Measurements from ENCODE around the gene TOR1AIP2.
"Not testable (repeated sequence)": the region's sequence is repeated elsewhere in the genome, so short reads cannot be mapped to it uniquely, and the experiment has no call there.

TOR1AIP2 gene

DNA sequence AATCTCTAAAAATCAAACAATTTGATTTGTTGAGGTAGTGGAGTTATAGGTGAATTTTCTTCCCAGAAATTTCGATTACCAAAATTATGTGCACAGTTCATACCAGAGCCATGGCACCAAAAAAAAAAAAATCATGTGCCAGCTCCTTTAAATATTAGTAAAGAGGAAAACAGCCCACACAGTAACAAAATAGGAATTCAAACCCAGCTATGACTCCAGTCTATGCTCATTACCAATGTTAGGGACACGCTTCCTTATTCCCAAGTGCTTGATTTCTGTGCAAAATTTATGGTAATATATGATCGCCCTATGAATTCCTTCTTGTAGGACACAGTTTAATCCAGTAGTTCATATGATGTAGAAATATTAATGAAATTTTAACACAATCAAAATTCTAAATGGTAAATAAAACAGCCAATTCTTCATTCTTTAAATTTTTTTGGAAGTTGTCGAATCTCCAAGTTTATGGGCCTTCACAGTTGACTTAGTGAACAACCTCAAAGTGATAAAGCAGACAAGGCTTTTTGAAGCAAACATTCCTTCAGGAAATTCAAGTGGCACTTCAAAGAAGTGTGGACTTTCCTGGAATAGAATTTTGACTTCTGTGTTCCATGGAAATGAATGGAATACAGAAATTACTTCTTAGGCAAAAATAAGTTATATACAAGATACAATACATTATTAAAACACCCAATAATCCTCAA, 1.9 kb downstream of the TOR1AIP2 start:
- DNase-seq = no peak

GRCh38 chr1:179873438-179873851, 4.2 kb downstream of the TOR1AIP2 start:
- DNase-seq = no peak

DNA sequence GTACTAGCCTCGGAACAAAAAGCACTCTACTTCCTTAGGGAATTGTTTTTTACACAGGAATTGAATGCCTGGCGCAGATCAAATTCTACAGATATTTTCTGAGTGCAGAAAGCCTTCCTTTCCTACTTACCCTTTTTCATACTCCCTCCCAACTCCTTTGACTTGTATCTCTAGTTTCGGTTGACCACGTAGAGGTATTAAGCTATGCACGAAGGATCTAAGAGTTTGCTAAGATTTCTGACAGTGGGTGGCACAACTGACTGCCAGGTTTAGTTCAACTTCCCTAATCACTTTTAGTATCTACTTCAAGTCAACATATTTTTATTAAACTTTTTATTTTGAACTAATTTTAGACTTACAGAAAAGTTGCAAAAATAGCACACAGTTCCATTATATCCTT, 5.0 kb downstream of the TOR1AIP2 start:
- no peak for DNase-seq

- no peak for DNase-seq
Observed at GRCh38 chr1:179871940-179872339, 5.7 kb downstream of the TOR1AIP2 start.

- no peak for DNase-seq
Observed at GRCh38 chr1:179870870-179871269, 6.7 kb downstream of the TOR1AIP2 start.

GRCh38 chr1:179867493-179868330, 9.9 kb downstream of the TOR1AIP2 start:
- peak; percentile 22 for DNase-seq

GRCh38 chr1:179866616-179867015, 11.0 kb downstream of the TOR1AIP2 start:
- no peak for DNase-seq

GRCh38 chr1:179865377-179865776, 12.2 kb downstream of the TOR1AIP2 start:
- DNase-seq = no peak

- no peak for DNase-seq
Observed at GRCh38 chr1:179860652-179861051, 17.0 kb downstream of the TOR1AIP2 start.

DNA sequence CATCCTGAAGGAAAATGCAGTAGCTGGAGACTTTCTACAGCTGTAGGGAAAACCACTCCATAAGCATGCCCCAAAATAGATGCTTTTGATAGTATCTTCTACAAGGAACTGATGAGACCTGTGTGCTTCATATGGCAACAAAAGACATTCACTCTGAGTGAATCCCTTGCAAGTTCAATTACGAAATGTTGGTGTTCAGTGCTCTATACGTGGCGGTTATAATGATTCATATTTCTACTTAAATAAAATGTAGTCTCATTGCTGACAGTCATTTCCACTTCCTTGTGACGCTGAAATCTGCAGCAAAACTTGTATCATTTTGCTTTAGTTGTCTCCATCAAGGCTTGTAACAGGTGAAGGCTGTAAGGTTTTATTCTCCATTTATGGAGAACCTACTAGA, 20.6 kb downstream of the TOR1AIP2 start:
- no peak for DNase-seq

GRCh38 chr1:179856296-179856695, 21.3 kb downstream of the TOR1AIP2 start:
- no peak for DNase-seq

DNA sequence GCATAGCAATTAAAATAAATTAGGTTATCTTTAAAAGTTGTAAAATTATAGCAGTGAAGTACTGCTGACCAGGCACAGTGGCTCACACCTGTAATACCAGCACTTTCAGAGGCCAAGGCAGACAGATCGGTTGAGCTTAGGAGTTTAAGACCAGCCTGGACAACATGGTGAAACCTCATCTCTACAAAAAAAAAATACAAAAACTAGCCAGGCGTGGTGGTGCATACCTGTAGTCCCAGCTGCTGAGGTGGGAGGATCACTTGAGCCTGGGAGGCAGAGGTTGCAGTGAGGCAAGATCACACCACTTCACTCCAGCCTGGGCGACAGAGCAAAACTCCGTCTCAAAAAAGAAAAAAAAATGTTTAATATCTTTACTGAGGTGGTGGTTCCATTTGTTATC, 21.8 kb downstream of the TOR1AIP2 start:
- not testable (repeated sequence) for DNase-seq

DNA sequence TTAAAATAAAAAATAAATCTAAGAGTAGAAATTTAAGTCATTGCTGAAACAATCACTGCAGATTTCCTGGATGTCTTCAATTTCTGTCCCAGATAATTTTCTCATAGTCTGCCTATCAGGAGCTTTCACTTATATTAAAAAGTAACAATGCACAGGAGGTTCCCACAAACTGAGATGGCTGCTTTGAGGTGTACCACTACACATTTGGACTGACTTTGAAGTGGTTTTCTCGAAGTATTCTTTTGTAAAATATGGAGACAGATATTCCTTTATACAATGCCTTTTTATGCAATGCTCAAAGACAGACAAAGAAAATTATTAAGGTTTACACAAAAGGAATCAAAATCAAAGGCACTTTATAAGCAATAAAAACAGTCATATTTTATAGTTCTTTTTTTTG, 24.5 kb downstream of the TOR1AIP2 start:
- no peak for DNase-seq

DNA sequence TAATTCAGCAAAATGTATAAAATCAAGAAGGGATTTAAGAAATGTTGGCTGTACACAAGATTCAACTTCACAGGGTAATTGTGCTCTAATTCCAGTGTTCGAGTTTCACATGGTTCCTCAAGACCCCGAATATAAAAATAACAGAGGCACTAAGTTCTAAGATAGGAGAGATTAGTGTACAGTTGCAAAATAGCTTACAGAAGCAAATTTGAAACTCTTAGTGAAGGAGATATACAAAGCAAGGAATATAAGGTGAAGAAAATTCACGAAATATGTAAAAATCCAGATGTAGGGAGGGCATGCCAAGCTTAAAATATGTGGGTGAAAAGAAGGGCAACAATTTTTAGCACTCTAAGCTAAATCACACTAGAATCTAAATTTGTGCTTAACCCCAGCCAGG, 29.4 kb downstream of the TOR1AIP2 start:
- no peak for DNase-seq

GRCh38 chr1:179840107-179840506, 37.5 kb downstream of the TOR1AIP2 start:
- DNase-seq = no peak

DNA sequence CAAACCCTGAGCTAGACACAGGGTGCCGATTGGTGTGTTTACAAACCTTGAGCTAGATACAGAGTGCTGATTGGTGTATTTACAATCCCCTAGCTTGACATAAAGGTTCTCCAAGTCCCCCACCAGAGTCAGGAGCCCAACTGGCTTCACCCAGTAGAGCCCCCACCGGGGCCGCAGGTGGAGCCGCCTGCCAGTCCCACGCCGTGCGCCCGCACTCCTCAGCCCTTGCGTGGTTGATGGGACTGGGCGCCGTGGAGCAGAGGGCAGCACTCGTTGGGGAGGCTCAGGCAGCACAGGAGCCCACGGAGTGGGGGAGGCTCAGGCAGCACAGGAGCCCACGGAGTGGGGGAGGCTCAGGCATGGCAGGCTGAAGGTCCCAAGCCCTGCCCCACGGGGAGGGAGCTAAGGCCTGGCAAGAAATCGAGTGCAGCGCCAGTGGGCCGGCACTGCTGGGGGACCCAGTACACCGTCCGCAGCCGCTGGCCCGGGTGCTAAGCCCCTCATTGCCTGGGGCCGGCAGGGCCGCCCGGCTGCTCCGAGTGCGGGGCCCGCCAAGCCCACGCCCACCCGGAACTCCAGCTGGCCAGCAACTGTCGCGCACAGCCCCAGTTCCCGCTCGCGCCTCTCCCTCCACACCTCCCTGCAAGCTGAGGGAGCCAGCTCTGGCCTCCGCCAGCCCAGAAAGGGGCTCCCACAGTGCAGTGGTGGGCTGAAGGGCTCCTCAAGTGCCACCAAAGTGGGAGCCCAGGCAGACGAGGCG, 40.7 kb downstream of the TOR1AIP2 start:
- not testable (repeated sequence) for DNase-seq

DNA sequence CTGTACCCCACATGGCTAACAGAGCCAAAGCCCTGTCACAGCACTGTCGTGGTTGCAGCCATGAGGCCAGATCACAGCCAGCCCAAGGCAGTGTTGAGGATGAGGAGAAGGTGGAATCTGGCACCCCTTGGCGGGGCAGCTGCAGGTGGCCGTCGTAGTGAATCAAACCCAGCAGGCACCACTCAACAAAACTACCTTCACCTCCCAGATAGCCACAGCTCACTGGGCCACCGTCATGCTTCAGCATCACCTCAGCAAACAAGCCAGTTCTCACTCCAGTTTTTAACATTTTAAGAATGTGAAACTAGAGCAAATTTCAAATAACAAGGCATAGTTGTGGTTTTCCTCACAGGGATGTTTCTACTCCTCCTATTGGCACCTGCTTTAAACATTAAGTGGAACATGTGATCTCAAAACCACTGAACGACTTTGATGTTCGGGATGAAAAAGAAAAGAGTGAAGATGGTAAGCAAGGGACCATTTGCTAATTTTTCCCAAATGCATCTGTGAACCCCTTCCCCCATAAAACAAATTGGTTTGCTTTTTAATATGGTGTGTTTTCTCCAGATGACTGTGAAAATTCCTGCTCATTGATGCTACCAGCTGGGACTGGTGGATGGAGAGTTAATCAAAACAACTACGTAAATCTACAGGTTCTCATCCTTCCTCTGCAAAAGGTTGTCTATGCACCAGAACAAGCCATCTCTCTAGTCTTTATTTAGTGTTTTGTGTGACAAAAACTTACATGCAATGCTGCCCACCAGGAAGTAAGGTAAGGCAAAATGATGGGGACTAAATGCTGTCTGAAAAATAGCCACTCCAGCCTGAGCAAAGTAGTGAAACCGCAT, 45.5 kb downstream of the TOR1AIP2 start:
- DNase-seq = no peak

DNA sequence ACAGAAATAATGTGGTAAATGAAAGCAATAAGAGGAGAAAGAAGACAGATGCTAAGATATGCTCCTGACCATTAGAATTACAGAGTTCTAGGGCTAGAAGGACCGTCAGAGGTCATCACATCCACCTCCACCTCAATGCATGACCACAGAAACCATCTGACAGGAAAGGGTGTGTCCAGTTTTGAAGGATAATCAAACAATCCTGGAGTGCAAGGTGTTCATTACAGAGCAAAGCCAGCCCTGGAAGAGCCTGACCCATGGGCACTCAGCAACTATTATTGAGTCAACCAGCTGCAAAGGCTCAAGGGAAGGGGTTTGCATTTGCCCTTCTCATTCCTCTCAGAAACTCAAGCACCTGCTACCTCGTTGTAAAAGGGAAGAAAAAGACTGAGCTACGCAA, 46.4 kb downstream of the TOR1AIP2 start:
- no peak for DNase-seq

DNA sequence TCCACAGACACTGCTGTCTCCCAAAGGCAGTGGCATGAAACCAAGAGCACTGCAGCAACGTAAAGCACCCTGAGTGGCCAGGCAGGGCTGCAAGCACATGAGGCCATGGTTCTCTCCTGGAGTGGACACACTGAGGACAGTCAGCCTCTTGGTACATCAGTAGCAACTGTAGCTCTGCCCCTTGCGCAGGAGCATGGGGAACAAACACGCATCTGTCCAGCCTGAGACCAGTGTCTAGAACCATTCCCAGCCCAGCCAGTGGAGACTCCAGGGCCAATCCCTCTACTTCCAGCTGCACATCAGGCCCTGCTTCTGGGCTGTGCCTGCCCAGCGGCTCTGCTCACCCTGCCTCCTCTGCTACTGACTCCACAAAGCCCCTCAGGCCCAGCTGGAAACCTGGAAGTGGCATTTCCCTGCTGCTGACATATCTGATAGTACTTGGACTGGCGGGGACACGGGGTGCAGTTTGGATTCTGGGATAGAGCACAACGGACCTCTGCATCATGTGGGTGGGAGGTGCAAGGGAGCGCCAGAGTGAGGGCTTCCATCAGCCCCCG, 49.0 kb downstream of the TOR1AIP2 start:
- DNase-seq = no peak

DNA sequence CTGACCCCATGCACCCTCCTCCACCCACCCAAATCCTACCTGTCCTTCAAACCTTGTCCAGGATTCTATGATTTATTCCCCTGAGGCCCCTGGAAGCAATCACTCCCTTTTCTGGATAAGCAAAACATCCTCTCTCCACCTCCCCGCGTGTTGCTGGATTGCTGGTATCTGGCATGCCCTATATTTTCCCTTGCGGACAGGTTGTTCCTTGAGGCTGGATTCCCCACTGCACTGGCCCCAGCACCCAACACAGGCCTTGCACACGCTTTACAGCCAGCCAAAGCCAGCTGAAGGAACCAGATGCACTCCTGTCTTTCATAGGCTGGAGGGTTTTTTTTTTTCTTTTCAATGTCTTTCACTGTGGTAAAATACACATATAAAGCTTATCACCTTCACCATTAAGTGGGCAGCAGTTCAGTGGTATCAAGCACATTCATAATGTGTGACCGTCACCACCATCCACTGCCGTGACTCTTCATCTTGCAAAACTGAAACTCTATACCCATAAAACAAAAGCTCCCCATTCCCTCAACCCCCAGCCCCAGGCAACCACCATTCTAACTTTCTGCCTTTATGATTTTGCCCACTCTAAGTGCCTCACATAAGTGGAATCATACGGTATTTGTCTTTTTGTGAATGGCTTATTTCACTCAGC, 50.9 kb downstream of the TOR1AIP2 start:
- DNase-seq = no peak

DNA sequence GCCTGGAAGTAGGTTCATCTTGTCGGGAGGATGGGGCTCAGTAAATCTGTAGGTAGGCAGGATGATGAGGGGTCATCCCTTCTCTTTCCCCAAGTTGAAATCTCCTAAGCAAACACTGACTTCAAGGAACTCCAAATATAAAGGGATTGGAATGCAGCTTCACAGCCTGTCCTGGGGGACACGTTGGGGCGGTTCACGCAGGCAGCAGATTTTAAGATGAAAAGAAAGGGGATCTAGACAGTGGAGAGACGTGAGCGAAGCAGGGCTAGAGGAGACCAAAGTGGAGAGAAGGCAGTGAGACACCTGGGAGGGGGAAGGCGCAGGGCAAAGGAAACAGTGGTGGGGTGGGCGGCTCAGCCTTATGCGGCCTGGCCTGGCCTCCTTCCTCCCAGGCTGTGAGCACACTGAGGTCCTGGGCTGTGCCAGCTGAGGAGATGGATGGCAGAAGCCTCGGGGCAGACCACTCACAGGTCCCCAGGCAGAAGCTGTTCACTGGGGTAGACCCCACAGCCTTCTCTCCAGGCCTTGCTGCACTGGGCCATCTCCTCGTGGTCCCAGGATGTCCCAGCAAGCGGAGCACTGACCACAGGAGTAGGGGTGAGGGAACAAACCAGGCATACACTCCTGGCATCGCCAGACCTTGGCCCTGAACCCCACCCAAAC, 51.7 kb downstream of the TOR1AIP2 start:
- no peak for DNase-seq

Data from GF-D8 (cell line).